Peyer's patch (tissue), 4 donors: ENCODE data around the gene PAK2. TPM values are rescaled to one million over a fixed set of nuclear protein-coding genes. Genes with fewer than 3 reads are reported as not detected.
"Not testable (repeated sequence)": the region's sequence is repeated elsewhere in the genome, so short reads cannot be mapped to it uniquely, and the experiment has no call there.

Experiments
- DNase-seq, 3 donors: peaks; one replicate each; pipeline ENCODE4 v3.0.0-alpha.2; 2017 to 2019
- H3K27ac ChIP-seq, 4 donors: fragments of 200-600 bp; sonication (generic); one replicate each; pipeline ENCODE4 v1.5.1; 2016 to 2019
- H3K27me3 ChIP-seq, 2 donors: fragments of 200-600 bp; sonication (generic); one replicate each; pipeline ENCODE4 v1.5.1; 2019
- H3K36me3 ChIP-seq, 3 donors: fragments of 200-600 bp; sonication (generic); one replicate each; pipeline ENCODE4 v1.5.1; 2016 to 2019
- H3K4me1 ChIP-seq, 4 donors: fragments of 200-600 bp; sonication (generic); one replicate each; pipeline ENCODE4 v1.5.1; 2016 to 2019
- H3K4me3 ChIP-seq, 4 donors: fragments of 200-600 bp; sonication (generic); 1 replicate in 3 of 4; 2 replicates in 1 of 4; pipeline ENCODE4 v1.5.1; 2016 to 2019; ENCODE audit warnings: mild to moderate bottlenecking in 1 of 4
- H3K9me3 ChIP-seq, 4 donors: fragments of 200-600 bp; sonication (generic); one replicate each; pipeline ENCODE4 v1.5.1; 2016 to 2019; ENCODE audit warnings: mild to moderate bottlenecking in 1 of 4
- POLR2A ChIP-seq, 2 donors: fragments of 450-650 bp; IDR thresholded peaks; one replicate each; pipeline ENCODE4 v1.5.1; 2017; ENCODE audit warnings: antibody characterized with exemption in 2 of 2, mild to moderate bottlenecking in 2 of 2, moderate library complexity in 2 of 2
- total RNA-seq, 4 donors: library from RNA; depleted of rRNA; stranded (reverse); fragments of >200 nt; gene quantifications; one replicate each; pipeline ENCODE4 v1.1.0, GENCODE V29; 2016
- TF ChIP-seq, protein P1 (sequence below), 6 experiments: fragments of 450-650 bp in 4 of 6; fragments of 200-600 bp in 2 of 6; sonication (generic) in 1 of 6; IDR thresholded peaks; one replicate each; pipeline ENCODE4 v1.5.1; 2017 to 2019; ENCODE audit warnings: antibody characterized with exemption in 6 of 6, mild to moderate bottlenecking in 3 of 6, moderate library complexity in 1 of 6

PAK2 gene
- total RNA-seq, 4 donors from 2014 or later: 42.9 to 65.2 (median 53.5) TPM

DNA sequence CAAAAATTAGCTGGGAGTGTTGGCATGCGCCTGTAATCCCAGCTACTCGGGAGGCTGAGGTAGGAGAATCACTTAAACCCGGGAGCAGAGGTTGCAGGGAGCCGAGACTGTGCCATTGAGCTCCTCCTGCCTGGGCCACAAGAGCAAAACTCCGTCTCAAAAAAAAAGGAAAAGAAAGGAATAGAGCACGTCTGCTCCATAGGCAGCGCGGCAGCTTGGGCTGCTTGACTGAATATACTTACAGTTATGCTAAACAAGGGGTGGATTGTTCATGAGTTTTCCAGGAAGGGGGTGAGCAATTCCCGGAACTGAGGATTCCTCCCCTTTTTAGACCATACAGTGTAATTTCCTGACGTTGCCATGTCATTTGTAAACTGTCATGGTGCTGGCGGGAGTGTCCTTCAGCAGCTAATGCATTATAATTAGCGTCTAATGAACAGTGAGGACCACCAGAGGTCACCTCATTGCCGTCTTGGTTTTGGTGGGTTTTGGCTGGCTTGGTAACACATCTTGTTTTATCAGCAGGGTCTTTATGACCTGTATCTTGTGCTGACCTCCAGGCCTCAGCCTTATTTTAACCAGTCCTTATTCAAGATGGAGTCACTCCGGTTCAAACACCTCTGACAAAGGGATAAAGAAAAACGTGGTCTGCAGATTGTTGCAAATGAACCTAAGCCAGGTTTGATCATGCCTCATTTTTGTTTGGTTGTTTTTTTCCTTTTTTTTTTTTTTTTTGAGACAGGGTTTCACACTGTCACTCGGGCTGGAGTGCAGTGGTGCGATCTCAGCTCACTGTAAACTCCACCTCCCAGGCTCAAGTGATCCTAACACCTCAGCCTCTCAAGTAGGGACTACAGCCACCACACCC lies 103.1 kb downstream of the PAK2 start:
- DNase-seq: no peak
- Histone ChIP-seq H3K36me3 (no peaks in the 10 kb centered on the region), H3K4me1 (no peaks in the 10 kb centered on the region), H3K9me3 (no peaks in the 10 kb centered on the region), H3K27ac (no peak overlapping the region), H3K4me3 (no peak overlapping the region), H3K27me3 (no peaks in the 10 kb centered on the region)
- TF ChIP-seq POLR2A (IDR thresholded peaks at IDR 0.05): no peak
- TF ChIP-seq, protein P1, sequence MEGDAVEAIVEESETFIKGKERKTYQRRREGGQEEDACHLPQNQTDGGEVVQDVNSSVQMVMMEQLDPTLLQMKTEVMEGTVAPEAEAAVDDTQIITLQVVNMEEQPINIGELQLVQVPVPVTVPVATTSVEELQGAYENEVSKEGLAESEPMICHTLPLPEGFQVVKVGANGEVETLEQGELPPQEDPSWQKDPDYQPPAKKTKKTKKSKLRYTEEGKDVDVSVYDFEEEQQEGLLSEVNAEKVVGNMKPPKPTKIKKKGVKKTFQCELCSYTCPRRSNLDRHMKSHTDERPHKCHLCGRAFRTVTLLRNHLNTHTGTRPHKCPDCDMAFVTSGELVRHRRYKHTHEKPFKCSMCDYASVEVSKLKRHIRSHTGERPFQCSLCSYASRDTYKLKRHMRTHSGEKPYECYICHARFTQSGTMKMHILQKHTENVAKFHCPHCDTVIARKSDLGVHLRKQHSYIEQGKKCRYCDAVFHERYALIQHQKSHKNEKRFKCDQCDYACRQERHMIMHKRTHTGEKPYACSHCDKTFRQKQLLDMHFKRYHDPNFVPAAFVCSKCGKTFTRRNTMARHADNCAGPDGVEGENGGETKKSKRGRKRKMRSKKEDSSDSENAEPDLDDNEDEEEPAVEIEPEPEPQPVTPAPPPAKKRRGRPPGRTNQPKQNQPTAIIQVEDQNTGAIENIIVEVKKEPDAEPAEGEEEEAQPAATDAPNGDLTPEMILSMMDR (IDR thresholded peaks at IDR 0.05): no peak

DNA sequence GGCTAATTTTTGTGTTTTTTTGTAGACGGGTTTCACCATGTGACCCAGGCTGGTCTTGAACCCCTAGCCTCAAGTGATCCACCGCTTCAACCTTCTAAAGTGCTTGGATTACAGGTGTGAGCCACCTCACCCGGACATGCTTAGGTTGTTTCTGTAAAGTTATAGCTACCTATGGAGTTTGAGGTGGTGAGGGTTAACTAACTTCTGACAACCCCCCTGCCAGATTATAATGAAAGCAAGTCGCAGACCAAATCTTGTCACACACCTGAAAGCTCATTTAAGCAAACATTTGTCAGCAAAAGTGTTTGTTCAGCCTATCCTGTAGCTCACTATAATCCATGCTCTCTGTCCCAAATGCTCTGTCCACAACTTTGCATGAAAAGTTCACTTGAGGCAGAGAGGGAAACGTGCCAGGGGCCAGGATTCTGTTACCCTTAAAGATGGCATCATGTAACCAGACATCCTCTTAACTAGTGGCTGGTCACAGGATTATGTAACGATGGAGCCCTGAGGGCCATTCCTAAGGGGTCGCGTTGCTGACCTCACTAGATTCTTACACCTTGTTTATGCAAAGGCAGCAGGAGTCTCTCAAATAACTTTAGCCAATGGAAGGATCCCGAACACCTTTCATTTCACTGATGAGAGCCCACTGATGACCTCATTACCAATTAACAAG lies 103.9 kb downstream of the PAK2 start:
- H3K4me1 ChIP-seq: no peaks in the 10 kb centered on the region
- TF ChIP-seq POLR2A (IDR thresholded peaks at IDR 0.05): no peak
- TF ChIP-seq, protein P1 (IDR thresholded peaks at IDR 0.05): no peak
- H3K27ac ChIP-seq: no peak overlapping the region
- no peak for DNase-seq
- no peaks in the 10 kb centered on the region for H3K9me3 ChIP-seq
- H3K4me3 ChIP-seq: no peak overlapping the region
- no peaks in the 10 kb centered on the region for H3K27me3 ChIP-seq
- no peaks in the 10 kb centered on the region for H3K36me3 ChIP-seq

DNA sequence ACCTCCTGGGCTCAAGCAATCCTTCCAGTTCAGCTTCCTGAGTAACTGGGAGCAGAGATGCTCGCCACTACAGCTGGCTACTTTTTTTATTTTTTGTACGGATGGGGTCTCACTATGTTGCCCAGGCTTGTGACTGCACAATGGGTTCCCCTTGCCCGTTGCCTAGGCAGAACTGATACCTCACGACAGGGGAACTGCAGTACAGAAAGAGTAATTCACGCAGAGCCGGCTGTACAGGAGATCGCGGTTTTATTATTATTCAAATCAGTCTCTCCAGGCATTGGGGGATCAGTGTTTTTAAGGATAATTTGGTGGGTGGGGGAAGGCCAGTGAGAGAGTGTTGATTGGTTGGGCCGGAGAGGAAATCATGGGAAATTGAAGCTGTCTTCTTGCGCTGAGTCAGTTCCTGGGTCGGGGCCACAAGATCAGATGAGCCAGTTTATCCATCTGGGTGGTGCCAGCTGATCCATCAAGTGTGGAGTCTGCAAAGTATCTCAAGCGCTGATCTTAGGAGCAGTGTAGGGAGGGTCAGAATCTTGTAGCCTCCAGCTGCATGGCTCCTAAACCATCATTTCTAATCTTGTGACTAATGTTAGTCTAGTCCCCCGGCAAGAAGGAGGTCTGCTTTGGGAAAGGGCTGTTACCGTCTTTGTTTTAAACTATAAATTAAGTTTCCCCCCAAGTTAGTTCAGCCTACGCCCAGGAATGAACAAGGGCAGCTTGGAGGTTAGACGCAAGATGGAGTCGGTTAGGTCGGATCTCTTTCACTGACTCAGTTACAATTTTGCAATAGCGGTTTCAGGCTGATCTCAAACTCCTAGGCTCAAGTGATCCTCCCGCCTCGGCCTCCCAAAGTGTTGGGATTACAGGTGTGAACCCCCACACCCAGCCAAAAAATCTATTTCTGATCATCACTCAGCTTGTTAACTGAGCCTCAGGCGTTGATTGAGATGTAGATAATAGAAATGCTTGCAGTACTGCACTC lies 104.9 kb downstream of the PAK2 start:
- H3K36me3 ChIP-seq, H3K27me3 ChIP-seq, DNase-seq, H3K27ac ChIP-seq, H3K4me1 ChIP-seq, H3K4me3 ChIP-seq, H3K9me3 ChIP-seq: not testable (repeated sequence)

DNA sequence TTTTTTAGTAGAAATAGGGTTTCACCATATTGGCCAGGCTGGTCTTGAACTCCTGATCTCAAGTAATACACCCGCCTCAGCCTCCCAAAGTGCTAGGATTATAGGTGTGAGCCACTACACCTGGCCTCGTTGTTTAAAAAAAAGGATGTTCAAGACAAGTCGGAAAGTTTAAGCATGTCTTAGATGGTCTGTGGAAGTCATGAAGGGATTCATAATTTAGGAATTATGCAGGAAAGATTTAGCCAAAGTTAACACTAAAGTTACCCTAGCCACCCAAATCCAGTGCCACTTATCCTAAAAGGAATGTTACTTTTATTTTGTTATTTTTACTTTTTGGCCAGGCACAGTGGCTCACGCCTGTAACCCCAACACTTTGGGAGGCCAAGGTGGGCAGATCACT lies 108.7 kb downstream of the PAK2 start:
- H3K36me3 ChIP-seq, H3K9me3 ChIP-seq, H3K4me3 ChIP-seq, H3K27me3 ChIP-seq, H3K4me1 ChIP-seq, H3K27ac ChIP-seq, DNase-seq: not testable (repeated sequence)

DNA sequence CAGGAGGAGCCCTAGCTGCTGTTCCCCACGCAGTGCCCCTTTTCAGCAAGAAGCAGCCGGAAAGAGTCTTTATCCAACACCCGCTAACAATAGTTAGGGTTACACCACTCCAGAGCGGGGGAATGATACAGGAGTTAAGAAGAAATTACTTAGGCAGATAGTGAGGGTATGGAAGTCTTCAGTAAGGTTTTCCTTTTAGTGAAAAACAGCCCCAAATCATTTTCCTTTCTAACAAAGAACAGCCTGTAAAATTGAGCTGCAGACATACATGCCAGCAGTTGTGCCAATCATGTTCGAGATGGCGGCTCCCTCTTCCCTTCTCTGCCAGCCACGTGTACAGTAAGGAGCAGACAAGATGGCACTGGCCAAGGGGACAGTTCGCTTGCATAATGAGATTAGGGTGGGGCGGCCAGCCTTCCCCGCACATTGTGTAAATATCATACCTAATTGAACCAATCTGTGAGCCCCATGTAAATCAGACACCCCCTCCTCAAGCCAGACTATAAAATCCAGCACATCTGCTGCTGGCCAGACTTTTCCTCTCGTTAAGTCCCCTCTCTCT lies 109.6 kb downstream of the PAK2 start:
- Histone ChIP-seq H3K4me3 (no peak overlapping the region), H3K27me3 (no peaks in the 10 kb centered on the region), H3K4me1 (no peaks in the 10 kb centered on the region), H3K9me3 (no peaks in the 10 kb centered on the region), H3K36me3 (no peaks in the 10 kb centered on the region), H3K27ac (no peak overlapping the region)
- TF ChIP-seq, protein P1 (IDR thresholded peaks at IDR 0.05): no peak
- no peak for TF ChIP-seq POLR2A (IDR thresholded peaks at IDR 0.05)
- no peak for DNase-seq

DNA sequence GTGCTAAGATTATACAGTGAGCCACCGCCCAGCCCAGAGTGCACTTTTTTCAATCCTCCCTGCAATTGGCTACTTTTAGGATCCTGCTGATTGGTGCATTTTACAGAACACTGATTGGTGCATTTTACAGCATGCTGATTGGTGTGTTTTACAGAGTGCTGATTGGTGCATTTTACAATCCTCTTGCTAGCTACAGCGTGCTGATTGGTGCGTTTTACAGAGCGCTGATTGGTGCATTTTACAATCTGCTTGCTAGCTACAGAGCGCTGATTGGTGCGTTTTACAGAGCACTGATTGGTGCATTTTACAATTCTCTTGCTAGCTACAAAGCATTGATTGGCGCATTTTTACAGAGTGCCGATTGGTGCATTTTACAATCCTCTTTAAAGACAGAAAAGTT lies 123.3 kb downstream of the PAK2 start:
- not testable (repeated sequence) for H3K27me3 ChIP-seq, H3K4me3 ChIP-seq, H3K4me1 ChIP-seq, H3K27ac ChIP-seq, H3K9me3 ChIP-seq, H3K36me3 ChIP-seq, DNase-seq
